Left ventricle myocardium inferior (tissue), 1 donor: Measurements from ENCODE around the gene RNU6-1. TPM values are rescaled to one million over a fixed set of nuclear protein-coding genes. Genes with fewer than 3 reads are reported as not detected.

Source experiments
- DNase-seq: peaks from one replicate; pipeline ENCODE4 v3.0.0-alpha.2; 2020
- H3K27ac ChIP-seq: fragments of 200-600 bp; replicated peaks from 2 replicates; pipeline ENCODE4 v1.8.0; 2021
- H3K27me3 ChIP-seq: fragments of 200-600 bp; 2 replicates; pipeline ENCODE4 v1.8.0; 2021; ENCODE audit warnings: low read depth
- H3K36me3 ChIP-seq: fragments of 200-600 bp; 2 replicates; pipeline ENCODE4 v1.8.0; 2021
- H3K4me1 ChIP-seq: fragments of 200-600 bp; 2 replicates; pipeline ENCODE4 v1.8.0; 2021
- H3K4me3 ChIP-seq: fragments of 200-600 bp; 2 replicates; pipeline ENCODE4 v1.8.0; 2021; ENCODE audit warnings: mild to moderate bottlenecking, moderate library complexity
- H3K9me3 ChIP-seq: fragments of 200-600 bp; replicated peaks from 2 replicates; pipeline ENCODE4 v1.8.0; 2021
- CTCF ChIP-seq: fragments of 200-600 bp; IDR thresholded peaks from 2 replicates; pipeline ENCODE4 v1.8.0; 2021; ENCODE audit warnings: antibody characterized with exemption, mild to moderate bottlenecking, borderline replicate concordance
- intact Hi-C: fragments of 100-400 bp; cut with micrococcal nuclease; formaldehyde crosslinking; loops from one replicate; pipeline ENCODE4 v1.11.0; 2022
- total RNA-seq: library from RNA; stranded (reverse); fragmentation: NEBNext Ultra II Directional; extraction: Animal tissue kit (Norgen Biotek cat#: 25700); gene quantifications from one replicate; pipeline ENCODE4 v1.2.1, GENCODE V29; 2021
- donor health status: DM: no; HTN: yes; CAD: no; lungs with severe emphysema.

The RNU6-1 gene
- total RNA-seq, 1 donor from 2014 or later, result not detected

DNA sequence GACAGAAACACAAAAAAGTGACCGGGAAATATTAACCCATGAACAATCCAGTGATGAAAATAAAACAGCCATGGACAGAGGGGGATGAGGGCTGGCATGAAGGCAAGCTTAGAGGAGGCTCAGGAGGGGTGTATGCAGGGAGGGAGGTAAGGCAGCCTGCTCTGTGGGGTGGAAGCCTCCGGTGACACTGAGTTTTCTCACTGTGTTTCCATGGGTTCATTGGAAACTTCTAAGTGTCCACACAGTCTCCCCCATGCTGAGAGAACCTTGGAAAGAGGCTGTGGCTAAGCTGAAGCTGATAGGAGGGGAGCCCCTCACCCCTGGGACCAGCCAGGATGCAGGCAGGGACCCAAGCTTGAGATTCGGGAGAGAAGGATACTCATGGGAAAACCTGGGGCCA lies 21.4 kb downstream of the RNU6-1 start:
- Histone ChIP-seq H3K4me3 (no peak overlapping the region), H3K27ac (no peak overlapping the region), H3K36me3 (peaks cover 13% of the 10 kb centered on the region), H3K27me3 (peaks cover 89% of the 10 kb centered on the region), H3K4me1 (peaks cover 33% of the 10 kb centered on the region), H3K9me3 (peaks cover 24% of the 10 kb centered on the region)
- no peak for DNase-seq
- intact Hi-C loops, result no loop called here
- TF ChIP-seq CTCF, result no peak

DNA sequence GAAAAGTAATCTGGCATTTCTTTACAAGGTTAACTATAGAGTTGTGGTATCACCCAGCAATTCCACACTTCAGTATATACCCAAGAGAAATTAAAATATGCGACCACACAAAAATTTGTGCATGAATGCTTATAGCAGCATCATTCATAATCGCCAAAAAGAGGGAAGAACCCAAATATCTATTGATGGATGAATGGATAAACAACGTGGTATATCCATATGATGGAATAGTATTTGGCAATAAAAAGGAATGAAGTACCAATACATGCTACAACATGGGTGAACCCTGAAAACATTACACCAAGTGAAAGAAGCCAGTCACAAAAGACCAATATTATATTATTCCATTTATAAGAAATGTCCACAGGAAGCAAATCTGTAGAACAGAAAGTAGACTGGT lies 23.2 kb downstream of the RNU6-1 start:
- Histone ChIP-seq H3K4me1 (peaks cover 17% of the 10 kb centered on the region), H3K9me3 (peaks cover 24% of the 10 kb centered on the region), H3K27me3 (peaks cover 76% of the 10 kb centered on the region), H3K27ac (no peak overlapping the region), H3K4me3 (no peak overlapping the region), H3K36me3 (peaks cover 13% of the 10 kb centered on the region)
- DNase-seq, result no peak
- TF ChIP-seq CTCF, result no peak
- intact Hi-C loops, result no loop called here

DNA sequence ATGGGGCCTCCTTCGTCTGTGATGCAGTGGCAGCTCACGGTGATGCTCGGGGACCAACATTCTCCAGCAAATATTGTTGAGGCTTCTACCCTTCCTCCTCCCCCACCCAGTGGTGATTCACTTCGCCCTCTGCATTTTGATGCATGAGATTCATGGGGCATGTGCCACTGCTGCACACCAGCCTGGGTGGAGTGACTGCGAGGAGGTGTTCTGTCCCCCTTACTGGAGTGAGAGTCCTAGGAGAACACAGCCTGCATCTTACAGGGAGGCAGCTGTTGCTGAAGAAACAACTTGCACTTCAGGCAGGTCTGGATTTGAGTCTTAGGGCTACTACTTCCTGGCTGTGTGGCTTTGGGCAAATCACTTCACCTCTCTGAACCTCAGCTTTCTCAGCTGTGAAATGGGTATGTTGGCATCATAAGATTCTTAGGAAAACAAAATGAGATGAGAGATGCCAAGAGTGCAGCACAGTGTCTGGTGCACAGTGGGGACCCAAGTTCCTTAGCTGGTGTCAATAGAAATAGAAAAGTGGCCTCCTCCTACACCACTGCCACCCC lies 24.7 kb downstream of the RNU6-1 start:
- H3K4me1 ChIP-seq, result peaks cover 2% of the 10 kb centered on the region
- TF ChIP-seq CTCF, result no peak
- DNase-seq, result no peak
- peaks cover 24% of the 10 kb centered on the region for H3K9me3 ChIP-seq
- H3K27me3 ChIP-seq, result peaks cover 60% of the 10 kb centered on the region
- intact Hi-C loops, result no loop called here
- peaks cover 13% of the 10 kb centered on the region for H3K36me3 ChIP-seq
- no peak overlapping the region for H3K4me3 ChIP-seq
- H3K27ac ChIP-seq, result no peak overlapping the region

GRCh38 chr15:67813104-67813634 lies 26.7 kb downstream of the RNU6-1 start:
- peaks cover 41% of the 10 kb centered on the region for H3K27me3 ChIP-seq
- H3K9me3 ChIP-seq, result peaks cover 24% of the 10 kb centered on the region
- intact Hi-C loops, result no loop called here
- no peak for TF ChIP-seq CTCF
- no peak overlapping the region for H3K4me3 ChIP-seq
- H3K36me3 ChIP-seq, result peaks cover 13% of the 10 kb centered on the region
- H3K27ac ChIP-seq, result no peak overlapping the region
- H3K4me1 ChIP-seq, result no peaks in the 10 kb centered on the region
- DNase-seq, result no peak

DNA sequence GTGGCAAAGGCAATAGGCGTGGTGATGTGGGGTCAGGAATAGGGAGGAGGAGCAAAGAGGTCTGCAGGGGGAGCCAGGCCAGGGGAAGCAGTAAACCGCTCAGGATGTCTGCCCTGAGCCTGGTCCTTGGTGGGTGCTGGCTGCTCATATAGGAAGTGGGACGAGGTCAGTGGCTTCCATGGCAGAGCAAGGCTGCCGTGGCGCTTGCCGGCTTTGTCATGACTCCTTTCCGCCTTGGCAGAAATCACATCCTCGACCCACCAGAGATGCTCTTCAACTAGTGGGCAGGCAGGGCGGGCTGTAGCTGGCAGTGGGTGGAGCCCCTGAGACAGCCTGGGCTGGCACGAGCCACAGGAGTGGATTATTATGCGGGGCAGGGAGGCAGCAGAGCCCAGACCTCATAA lies 27.6 kb downstream of the RNU6-1 start:
- Histone ChIP-seq H3K36me3 (peaks cover 20% of the 10 kb centered on the region), H3K4me1 (no peaks in the 10 kb centered on the region), H3K27ac (no peak overlapping the region), H3K4me3 (no peak overlapping the region), H3K9me3 (peaks cover 24% of the 10 kb centered on the region), H3K27me3 (peaks cover 31% of the 10 kb centered on the region)
- intact Hi-C loops, result no loop called here
- TF ChIP-seq CTCF, result no peak
- DNase-seq, result no peak
